HCT116 (cell line): Measurements from ENCODE around the gene NANOS1. TPM values are rescaled to one million over a fixed set of nuclear protein-coding genes. Genes with fewer than 3 reads are reported as not detected.
"Not testable (repeated sequence)": the region's sequence is repeated elsewhere in the genome, so short reads cannot be mapped to it uniquely, and the experiment has no call there.

ENCODE experiments used
- ATAC-seq: fragments of 200-7000 bp; cut with Tn5 transposase; 2 replicates; pipeline ENCODE4 v1.9.1; 2020; ENCODE audit warnings: mild to moderate bottlenecking, moderate library complexity
- BruUV-seq: library from RNA; stranded (reverse); fragments of 400-500 nt; replicated peaks from 2 replicates; lab custom pipeline; 2021; lab: Mats Ljungman, UMichigan
- CTCF ChIA-PET: fragments of 300-600 bp; sonication (Branson Sonifier 250); formaldehyde crosslinking; loops from one replicate; lab custom pipeline; 2021; ENCODE audit warnings: antibody characterized with exemption; lab: Charles Lee
- POLR2A ChIA-PET: fragments of 300-600, 350-600 bp; sonication (Branson Sonifier 250); formaldehyde crosslinking; loops from one replicate; lab custom pipeline; 2021; ENCODE audit warnings: antibody characterized with exemption; lab: Charles Lee
- RAD21 ChIA-PET, 2 experiments: fragments of 300-600 bp; sonication (Branson Sonifier 250); formaldehyde crosslinking; loops; one replicate each; lab custom pipeline; 2023; ENCODE audit warnings: low total read pairs in 2 of 2; ENCODE audit not compliant: uncharacterized antibody in 2 of 2, unreplicated experiment in 2 of 2, low non-redundant PET in 1 of 2; lab: Charles Lee
- DNase-seq: peaks from one replicate; pipeline ENCODE4 v3.0.0-alpha.2; 2010; ENCODE audit warnings: low read depth, low spot score
- H2AFZ ChIP-seq: fragments of 200-600 bp; shearing (Covaris generic), sonication (generic); 2 replicates; pipeline ENCODE4 v1.6.1; 2017; ENCODE audit warnings: low read depth, mixed run types, mixed read lengths, antibody characterized with exemption, low read length; ENCODE audit not compliant: poor library complexity, severe bottlenecking
- H3K27ac ChIP-seq: 2 replicates; pipeline ENCODE4 v1.5.1; 2012; ENCODE audit warnings: low read depth, low read length
- H3K27me3 ChIP-seq: fragments of 200-600 bp; sonication (generic); 2 replicates; pipeline ENCODE4 v1.6.1; 2016; ENCODE audit warnings: mixed run types, low read length, mixed read lengths; ENCODE audit not compliant: insufficient read depth
- H3K36me3 ChIP-seq, 2 experiments: fragments of 200-500 bp in 1 of 2; fragments of 200-600 bp in 1 of 2; sonication (Bioruptor generic) in 1 of 2; sonication (generic) in 1 of 2; 2 replicates each; pipeline versions ENCODE4 v1.5.1 to v1.6.1; 2014 to 2016; ENCODE audit warnings: low read length in 2 of 2, inconsistent platforms in 1 of 2, mixed read lengths in 1 of 2, mixed run types in 1 of 2; ENCODE audit not compliant: insufficient read depth in 2 of 2, control insufficient read depth in 1 of 2
- H3K4me1 ChIP-seq, 2 experiments: fragments of 200-600 bp in 1 of 2; sonication (generic) in 1 of 2; 2 replicates each; pipeline versions ENCODE4 v1.5.1 to v1.6.1; 2012 to 2017; ENCODE audit warnings: low read length in 2 of 2, inconsistent platforms in 1 of 2, mild to moderate bottlenecking in 1 of 2, mixed read lengths in 1 of 2, mixed run types in 1 of 2, moderate library complexity in 1 of 2; ENCODE audit not compliant: insufficient read depth in 2 of 2, control insufficient read depth in 1 of 2
- H3K4me2 ChIP-seq: fragments of 200-600 bp; sonication (generic); 2 replicates; pipeline ENCODE4 v1.6.1; 2017; ENCODE audit warnings: mixed run types, low read length, mixed read lengths
- H3K4me3 ChIP-seq, 2 experiments: fragments of 200-600 bp in 1 of 2; sonication (generic) in 1 of 2; replicated peaks in 1 of 2; 2 replicates each; pipeline ENCODE4 v1.5.1; 2011 to 2016; ENCODE audit warnings: low read length in 2 of 2, control low read depth in 1 of 2, low read depth in 1 of 2, mild to moderate bottlenecking in 1 of 2, mixed read lengths in 1 of 2, mixed run types in 1 of 2
- H3K79me2 ChIP-seq: fragments of 200-600 bp; sonication (generic); 2 replicates; pipeline ENCODE4 v1.6.1; 2017; ENCODE audit warnings: mild to moderate bottlenecking, mixed run types, low read length, moderate library complexity, mixed read lengths; ENCODE audit not compliant: insufficient read depth
- H3K9ac ChIP-seq: fragments of 200-600 bp; sonication (generic); 2 replicates; pipeline ENCODE4 v1.6.1; 2016; ENCODE audit warnings: low read length, mixed read lengths
- H3K9me2 ChIP-seq: fragments of 200-600 bp; sonication (generic), shearing (Covaris generic); 2 replicates; pipeline ENCODE4 v1.6.1; 2017; ENCODE audit warnings: mixed run types, mild to moderate bottlenecking, moderate library complexity; ENCODE audit not compliant: insufficient read depth
- H3K9me3 ChIP-seq, 2 experiments: fragments of 200-500 bp in 1 of 2; fragments of 200-600 bp in 1 of 2; sonication (Bioruptor generic) in 1 of 2; sonication (generic) in 1 of 2; 2 replicates each; pipeline ENCODE4 v1.6.1; 2014 to 2017; ENCODE audit warnings: low read length in 2 of 2, mixed read lengths in 2 of 2, inconsistent platforms in 1 of 2, low read depth in 1 of 2, mild to moderate bottlenecking in 1 of 2, mixed run types in 1 of 2, moderate library complexity in 1 of 2; ENCODE audit not compliant: control insufficient read depth in 1 of 2, insufficient read depth in 1 of 2
- H4K20me1 ChIP-seq: fragments of 200-600 bp; sonication (generic), shearing (Covaris generic); 2 replicates; pipeline ENCODE4 v1.6.1; 2017; ENCODE audit warnings: mixed run types, mild to moderate bottlenecking, moderate library complexity; ENCODE audit not compliant: insufficient read depth
- CEBPB ChIP-seq: IDR thresholded peaks from 2 replicates; pipeline ENCODE4 v1.6.1; 2012; ENCODE audit warnings: low read depth
- EGR1 ChIP-seq: IDR thresholded peaks from 2 replicates; pipeline ENCODE4 v1.6.1; 2012; ENCODE audit warnings: low read depth
- EZH2phosphoT487 ChIP-seq: fragments of 200-600 bp; IDR thresholded peaks from 2 replicates; pipeline ENCODE4 v1.6.1; 2018; ENCODE audit warnings: antibody characterized with exemption, borderline replicate concordance
- FOSL1 ChIP-seq: IDR thresholded peaks from 2 replicates; pipeline ENCODE4 v1.6.1; 2012; ENCODE audit warnings: low read depth
- RAD21 ChIP-seq: IDR thresholded peaks from 2 replicates; pipeline ENCODE4 v1.6.1; 2012; ENCODE audit warnings: low read depth, mild to moderate bottlenecking
- SIN3A ChIP-seq: IDR thresholded peaks from 2 replicates; pipeline ENCODE4 v1.6.1; 2012; ENCODE audit warnings: low read depth
- SRF ChIP-seq: IDR thresholded peaks from 2 replicates; pipeline ENCODE4 v1.6.1; 2012; ENCODE audit warnings: low read depth
- intact Hi-C: fragments of 100-400 bp; cut with micrococcal nuclease; formaldehyde crosslinking; loops from 2 replicates; pipeline ENCODE4 v1.10.0; 2022
- total RNA-seq: library from RNA; stranded (reverse); gene quantifications from one replicate; pipeline ENCODE4 v1.2.1, GENCODE V29; 2021; ENCODE audit not compliant: unreplicated experiment

Gene NANOS1
- total RNA-seq, 1 experiment from 2014 or later = 1.5 TPM

- POLR2A ChIA-PET = no interaction called here
- Histone ChIP-seq H3K9me2 (no peaks in the 10 kb centered on the region), H2AFZ (no peak overlapping the region), H3K4me2 (no peak overlapping the region), H3K9me3 (no peaks in the 10 kb centered on the region), H3K27ac (no peak overlapping the region), H3K4me3 (no peak overlapping the region)
- no TSS peak for BruUV-seq
- no peak for ATAC-seq
- TF ChIP-seq CEBPB (no peak), SRF (no peak), RAD21 (no peak), EGR1 (no peak), FOSL1 (no peak), EZH2phosphoT487 (no peak), SIN3A (no peak)
- TF ChIP-seq, all 23 proteins: peak for 0
- Histone ChIP-seq H3K9ac (no peak overlapping the region), H4K20me1 (peaks cover 9% of the 10 kb centered on the region; the same call in 1 of the 2 replicates), H3K4me1 (peaks cover 32 to 63% of the 10 kb centered on the region in 2 experiments), H3K79me2 (no peaks in the 10 kb centered on the region), H3K36me3 (peaks cover 0 to under 1% of the 10 kb centered on the region in 2 experiments; a peak in 1 of 4 replicates), H3K27me3 (no peaks in the 10 kb centered on the region)
- CTCF ChIA-PET = no interaction called here
- intact Hi-C loops = no loop called here
- RAD21 ChIA-PET = no interaction called here
- DNase-seq = no peak
Measured at GRCh38 chr10:119026301-119027110, 3.0 kb upstream of the NANOS1 start.

DNA sequence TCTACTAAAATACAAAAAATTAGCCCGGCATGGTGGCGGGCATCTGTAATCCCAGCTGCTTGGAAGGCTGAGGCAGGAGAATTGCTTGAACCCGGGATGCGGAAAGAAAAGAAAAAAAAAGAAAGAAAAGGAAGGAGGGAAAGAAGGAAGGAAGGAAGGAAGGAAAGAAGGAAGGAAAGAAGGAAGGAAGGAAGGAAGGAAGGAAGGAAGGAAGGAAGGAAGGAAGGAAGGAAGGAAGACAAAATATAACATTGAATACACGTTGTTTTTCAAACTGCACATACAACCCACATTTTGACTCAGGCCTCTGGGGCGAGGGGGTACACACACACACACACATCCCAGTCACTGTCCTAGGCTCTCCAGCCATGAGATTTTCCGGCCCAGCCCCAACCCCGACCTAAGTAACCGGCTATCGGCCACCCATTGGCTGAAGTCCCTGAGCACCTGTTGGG, 1.0 kb upstream of the NANOS1 start:
- peak overlapping the region; percentile 65; the same call in 1 of the 2 replicates for H3K4me2 ChIP-seq
- not testable (repeated sequence) for ATAC-seq

More for the DNA sequence above, 1.0 kb upstream of the NANOS1 start:
- Histone ChIP-seq H3K36me3 (peaks cover 5 to 18% of the 10 kb centered on the region in 2 experiments; a peak in 3 of 4 replicates), H4K20me1 (peaks cover 21% of the 10 kb centered on the region), H3K4me1 (peaks cover 20 to 55% of the 10 kb centered on the region in 2 experiments)
- H2AFZ ChIP-seq, CTCF ChIA-PET, H3K9me3 ChIP-seq, H3K9me2 ChIP-seq, RAD21 ChIA-PET, H3K9ac ChIP-seq, H3K79me2 ChIP-seq, H3K4me3 ChIP-seq, H3K27me3 ChIP-seq, intact Hi-C loops, DNase-seq, BruUV-seq, H3K27ac ChIP-seq: not testable (repeated sequence)
- POLR2A ChIA-PET = interaction anchor here (0.5 kb wide), 1 partner anchor 520 kb away, joined by 3 read pairs; no protein-coding TSS in a partner anchor
